HL-60/S4 treated with retinoic acid at 250 ng/mL for 4 days and 3 days (cell line): ENCODE results near the gene ANKRD13A.

Experiments used
- in situ Hi-C: fragments of 300-500 bp; cut with MboI; formaldehyde crosslinking; loops from 2 replicates; pipeline ENCODE4 v1.7.0; 2022; ENCODE audit warnings: low sequenced_read_pairs

Gene ANKRD13A

DNA sequence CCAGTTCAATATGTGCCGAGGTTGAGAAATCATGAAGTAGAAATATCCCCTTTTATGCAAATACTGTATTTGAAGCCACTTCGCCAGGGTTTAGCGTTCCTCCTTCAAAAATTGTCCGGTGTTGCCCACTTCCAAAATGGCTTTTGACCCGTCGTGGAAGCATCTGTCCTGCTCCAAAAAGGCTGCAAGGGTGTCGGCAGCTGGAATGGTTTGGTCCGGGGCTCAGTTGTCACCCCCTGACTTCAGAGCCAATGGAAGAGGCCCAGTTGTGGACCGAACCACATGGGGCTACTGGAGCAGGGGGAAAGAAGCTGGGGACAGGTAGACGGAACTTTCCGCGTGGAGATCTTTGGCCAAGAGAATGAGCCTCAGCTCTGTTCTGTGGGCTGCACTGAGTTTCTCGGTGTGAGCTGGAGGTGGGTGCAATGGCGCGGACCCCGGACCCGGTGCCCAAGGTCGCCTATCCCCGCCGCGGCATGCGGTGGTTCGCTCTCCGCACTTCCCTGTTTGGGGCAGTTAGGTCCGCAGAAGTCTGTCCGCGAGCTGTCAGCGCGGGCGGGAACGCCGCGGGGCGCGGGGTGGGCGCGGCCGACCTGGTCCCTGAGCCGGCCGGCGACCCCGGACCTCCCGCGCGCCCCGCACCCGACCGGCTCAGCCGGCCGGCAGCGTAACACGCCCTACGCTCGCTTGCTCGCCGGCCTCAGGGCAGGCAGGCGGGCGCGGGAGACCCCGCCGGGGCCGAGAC is at the start of gene ANKRD13A:
ANKRD13A (plus strand) TSS at position 527 of the 745 bp plus-strand sequence. CDS start 259 bp downstream, outside the sequence.
- in situ Hi-C loops, result no loop called here

- in situ Hi-C loops, result no loop called here
Measured at GRCh38 chr12:109950625-109951024, 48.6 kb upstream of the ANKRD13A start.

DNA sequence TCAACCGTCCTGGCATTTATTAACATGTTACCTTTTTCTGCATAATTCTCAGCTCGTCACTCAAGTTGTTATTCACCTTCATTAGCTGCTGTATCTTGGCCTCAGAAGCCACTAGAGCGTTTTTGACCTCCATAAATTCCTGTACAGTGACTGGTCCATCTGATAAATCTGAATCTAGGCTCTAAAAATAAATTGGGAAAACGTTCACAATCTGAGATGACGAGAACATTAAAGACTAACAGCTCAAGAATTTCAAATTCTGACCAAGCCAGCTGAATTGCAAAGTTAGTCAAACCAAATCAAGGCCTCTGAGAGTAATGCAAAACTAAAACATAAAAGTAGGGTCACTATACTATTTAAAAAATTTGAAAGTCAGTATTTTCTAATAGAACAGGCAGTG is 48.1 kb upstream of the ANKRD13A start:
- in situ Hi-C loops, result no loop called here

DNA sequence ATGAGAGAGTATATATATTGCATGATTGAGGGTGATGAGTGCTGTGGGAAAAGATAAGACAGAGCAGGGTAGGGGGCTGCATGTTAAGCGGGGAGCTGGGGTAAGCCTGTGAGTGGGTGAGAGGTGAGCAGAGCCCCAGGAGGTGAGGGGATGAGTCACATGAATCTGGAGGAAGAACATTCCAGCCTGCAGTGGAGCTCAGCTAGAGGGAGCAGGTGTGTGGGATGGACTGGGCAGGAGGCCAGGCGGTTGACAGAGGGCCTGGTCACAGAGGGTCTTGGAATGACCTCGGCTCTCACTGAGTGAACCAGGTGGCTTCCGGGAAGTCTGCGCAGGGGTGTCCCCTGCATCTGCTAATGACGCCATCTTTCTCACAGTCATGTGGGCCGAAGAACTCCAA is 47.5 kb upstream of the ANKRD13A start:
- in situ Hi-C loops, result no loop called here

DNA sequence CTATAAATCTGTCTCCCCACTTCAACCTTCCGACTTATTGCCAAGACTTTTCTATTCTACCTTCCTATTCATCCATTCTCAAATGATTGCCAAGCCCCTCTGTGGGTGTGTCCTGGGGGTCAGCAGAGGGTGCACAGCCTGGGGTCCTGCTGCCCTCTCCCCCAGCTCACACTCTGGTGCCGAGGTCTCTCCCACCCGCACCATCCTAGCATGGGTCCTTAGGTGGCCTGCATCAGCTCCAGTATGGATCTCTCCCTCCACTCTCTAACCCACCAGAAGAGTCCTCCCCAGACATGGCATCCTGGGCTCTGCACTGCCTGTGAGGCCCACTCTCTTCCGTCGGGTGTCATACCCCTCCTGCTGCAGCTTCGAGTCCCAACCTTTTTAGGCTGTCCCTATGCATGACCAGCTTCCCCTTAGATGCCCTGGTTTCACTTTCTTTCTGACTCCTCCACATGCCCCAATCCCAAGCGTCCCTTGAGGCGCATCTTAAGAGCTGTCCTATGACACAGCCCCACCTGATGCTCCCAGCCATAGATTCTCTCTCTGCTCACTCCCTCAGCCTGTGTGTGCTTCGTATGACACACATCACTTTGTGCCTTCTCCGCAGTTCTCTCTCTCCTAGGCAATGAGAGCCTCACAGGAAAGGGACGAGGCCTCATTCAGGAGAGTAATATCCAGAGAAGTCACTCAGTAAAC is 46.9 kb upstream of the ANKRD13A start:
- in situ Hi-C loops, result no loop called here

DNA sequence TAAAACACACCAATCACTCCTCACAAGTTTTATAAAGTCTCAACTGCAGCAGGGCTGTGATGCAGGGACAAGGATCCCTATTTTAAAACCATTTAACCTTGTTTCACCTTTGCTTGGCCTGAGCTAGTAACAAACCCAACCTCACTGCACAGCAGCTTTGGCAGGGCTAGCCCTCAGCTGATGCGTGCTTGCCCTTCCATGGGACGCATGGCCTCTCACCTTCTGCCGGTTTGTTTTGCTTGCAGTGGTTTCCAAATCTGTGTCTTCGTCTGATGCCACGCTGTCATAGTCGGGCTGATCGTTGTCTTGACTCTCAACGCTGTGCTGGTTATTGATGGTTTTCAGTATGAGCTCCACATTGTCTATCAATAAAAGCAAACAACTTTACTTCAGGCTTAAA is 46.4 kb upstream of the ANKRD13A start:
- in situ Hi-C loops, result no loop called here

DNA sequence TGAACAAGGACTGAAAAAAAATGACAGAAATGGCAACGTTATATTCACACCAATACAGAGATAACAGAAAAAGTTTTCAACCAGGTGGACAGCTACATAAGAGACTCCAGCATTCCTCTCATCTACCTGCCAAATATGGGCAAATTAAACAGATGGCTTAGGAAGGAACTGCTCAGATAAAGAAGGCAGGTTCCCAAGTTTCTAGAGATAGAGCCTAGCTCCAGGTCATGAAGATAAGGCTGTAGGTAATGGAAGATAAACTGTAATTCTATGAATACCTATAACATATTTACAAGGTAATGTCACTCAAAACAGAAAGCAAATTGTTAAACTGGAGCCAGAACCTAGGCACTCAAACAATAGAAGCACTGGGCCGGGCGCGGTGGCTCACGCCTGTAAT is 45.6 kb upstream of the ANKRD13A start:
- in situ Hi-C loops, result no loop called here

DNA sequence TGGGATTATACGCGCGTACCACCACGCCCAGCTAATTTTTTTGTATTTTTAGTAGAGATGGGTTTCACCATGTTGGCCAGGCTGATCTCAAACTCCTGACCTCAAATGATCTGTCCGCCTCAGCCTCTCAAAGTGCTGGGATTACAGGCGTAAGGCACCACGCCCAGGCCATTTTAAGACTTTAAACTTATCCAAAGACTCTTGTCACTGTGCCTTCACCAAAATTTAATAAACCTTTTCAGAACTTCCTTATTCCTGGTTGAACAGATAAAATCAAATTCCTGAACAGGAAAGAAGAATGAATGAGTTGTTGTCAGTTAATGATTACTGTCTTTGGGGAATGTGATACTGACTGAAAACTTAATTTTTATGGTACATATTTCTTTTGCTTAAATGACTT is 40.9 kb upstream of the ANKRD13A start:
- in situ Hi-C loops, result no loop called here

DNA sequence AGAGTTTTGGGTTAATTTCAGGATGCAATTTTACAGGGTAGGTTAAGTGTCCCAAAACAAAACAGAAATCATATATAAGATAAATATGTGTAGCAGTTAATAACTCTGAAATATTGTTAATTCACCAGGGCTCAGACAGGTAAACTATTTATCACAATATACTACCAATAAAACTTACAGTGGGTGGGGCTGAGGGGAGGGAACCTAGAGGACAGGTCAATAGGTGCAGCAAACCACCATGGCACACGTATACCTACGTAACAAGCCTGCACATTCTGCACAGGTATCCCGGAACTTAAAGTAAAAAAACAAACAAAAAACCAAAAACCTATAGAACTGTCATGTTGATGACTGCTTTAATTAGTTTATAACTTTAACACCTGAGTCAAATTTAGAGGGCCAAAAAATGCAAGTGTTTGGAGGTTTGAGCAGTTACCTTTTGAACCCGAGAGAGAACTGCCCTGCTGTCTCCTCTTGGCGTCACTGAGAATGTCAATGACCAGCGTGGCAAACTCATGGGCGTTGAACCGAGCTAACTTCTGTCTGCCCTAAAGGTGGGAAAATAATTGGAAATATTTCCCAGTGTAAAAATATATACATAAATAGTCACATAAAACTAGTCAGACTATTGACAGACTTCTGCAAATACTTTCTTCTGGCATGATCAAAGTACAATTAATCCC is 39.7 kb upstream of the ANKRD13A start:
- in situ Hi-C loops, result no loop called here

GRCh38 chr12:109961201-109961600 is 38.0 kb upstream of the ANKRD13A start:
- in situ Hi-C loops, result no loop called here

- in situ Hi-C loops, result no loop called here
Measured at GRCh38 chr12:109961612-109962011, 37.6 kb upstream of the ANKRD13A start.

DNA sequence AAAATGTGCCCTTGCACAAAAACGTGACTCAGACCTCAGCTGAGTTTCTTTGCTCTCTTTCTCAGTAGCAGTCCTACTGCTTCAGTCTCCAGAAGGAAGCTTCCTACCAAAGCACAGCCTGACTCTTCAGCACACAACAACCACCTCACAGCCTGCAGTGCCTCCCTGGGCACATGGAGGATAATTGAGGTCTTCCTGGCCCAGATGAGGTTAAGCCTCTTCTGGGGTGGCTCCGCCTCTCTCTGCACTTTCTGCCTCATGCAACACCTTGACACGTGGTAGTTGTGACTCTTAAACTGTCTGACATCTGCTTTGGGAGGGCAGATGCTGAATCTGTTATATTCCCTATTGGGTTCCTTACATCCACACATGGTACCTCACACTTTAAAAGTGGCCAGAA is 36.8 kb upstream of the ANKRD13A start:
- in situ Hi-C loops, result no loop called here

- in situ Hi-C loops, result no loop called here
Measured at GRCh38 chr12:109963330-109963729, 35.9 kb upstream of the ANKRD13A start.

DNA sequence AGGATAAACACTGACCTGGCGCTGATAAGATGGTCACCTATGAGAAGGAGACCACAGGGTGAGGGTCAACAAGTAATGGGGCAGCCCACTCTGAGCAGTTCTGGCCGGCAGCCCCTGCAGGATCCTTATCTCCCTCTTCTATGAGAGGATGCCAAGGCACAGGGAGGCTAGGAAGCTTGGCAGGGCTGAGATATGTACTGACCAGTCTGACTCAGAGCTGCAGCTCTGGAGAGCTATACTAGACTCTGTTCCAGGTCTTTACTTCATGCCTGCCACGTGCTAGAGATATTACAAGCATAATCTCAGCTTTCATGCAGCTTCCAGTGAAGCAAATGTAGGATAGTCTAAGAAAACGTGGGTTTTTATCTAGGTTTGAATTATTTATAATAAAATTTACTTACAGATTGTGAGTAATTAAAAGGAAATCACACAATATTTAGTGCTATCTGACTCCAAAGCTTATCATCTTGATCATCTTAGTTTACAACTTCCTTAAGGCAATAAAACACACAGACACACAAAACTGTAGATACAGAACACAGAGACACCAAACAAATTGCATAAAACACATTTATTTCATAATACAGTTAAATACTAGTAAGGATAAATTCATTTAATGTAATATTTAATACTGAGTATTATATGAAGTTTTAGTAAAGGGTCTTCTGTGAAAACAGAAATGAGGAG is 35.3 kb upstream of the ANKRD13A start:
- in situ Hi-C loops, result no loop called here

DNA sequence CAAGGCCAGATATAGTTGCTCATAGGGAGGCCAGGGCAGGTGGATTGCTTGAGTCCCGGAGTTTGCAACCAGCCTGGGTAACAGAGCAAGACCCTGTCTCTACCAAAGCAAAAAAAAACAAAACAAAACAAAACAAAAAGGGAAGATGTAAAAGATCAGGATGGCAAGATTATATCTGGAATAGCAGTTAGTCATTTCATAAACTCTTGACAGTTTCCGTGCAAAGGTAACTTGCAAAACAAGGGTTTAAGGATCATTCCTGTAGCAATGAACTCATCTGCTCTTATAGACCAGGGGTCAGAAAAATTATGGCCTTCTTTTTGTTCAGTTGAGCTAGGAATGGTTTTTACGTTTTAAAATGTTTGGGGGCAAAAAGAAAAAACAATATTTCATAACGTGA is 32.7 kb upstream of the ANKRD13A start:
- in situ Hi-C loops, result no loop called here

GRCh38 chr12:109967383-109968031 is 31.7 kb upstream of the ANKRD13A start:
- in situ Hi-C loops, result no loop called here

- in situ Hi-C loops, result no loop called here
Measured at GRCh38 chr12:109968032-109968420, 31.2 kb upstream of the ANKRD13A start.

GRCh38 chr12:109968801-109969200 is 30.4 kb upstream of the ANKRD13A start:
- in situ Hi-C loops, result no loop called here

DNA sequence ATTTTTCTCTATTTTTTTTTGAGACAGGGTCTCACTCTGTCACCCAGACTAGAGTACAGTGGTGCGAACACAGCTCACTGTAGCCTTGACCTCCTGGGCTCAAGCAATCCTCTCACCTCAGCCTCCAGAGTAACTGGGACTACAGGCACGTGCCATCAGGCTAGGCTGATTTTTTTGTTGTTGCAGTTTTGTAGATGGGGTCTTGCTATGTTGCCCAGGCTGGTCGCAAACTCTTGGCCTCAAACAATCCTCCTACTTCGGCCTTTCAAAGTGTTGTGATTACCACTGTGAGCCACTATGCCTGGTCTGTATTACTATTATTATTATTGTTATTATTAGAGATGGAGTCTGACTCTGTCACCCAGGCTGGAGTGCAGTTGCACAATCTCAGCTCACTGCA is 26.4 kb upstream of the ANKRD13A start:
- in situ Hi-C loops, result no loop called here

GRCh38 chr12:109981311-109981710 is 17.9 kb upstream of the ANKRD13A start:
- in situ Hi-C loops, result no loop called here

GRCh38 chr12:109982210-109982609 is 17.0 kb upstream of the ANKRD13A start:
- in situ Hi-C loops, result no loop called here
